ENCODE measurements around the gene PGPEP1. TPM values are rescaled to one million over a fixed set of nuclear protein-coding genes. Genes with fewer than 3 reads are reported as not detected.

PGPEP1 gene
- total and polyA plus RNA-seq, 4 donors, result 13.0 to 41.6 (median 15.0) TPM

DNA sequence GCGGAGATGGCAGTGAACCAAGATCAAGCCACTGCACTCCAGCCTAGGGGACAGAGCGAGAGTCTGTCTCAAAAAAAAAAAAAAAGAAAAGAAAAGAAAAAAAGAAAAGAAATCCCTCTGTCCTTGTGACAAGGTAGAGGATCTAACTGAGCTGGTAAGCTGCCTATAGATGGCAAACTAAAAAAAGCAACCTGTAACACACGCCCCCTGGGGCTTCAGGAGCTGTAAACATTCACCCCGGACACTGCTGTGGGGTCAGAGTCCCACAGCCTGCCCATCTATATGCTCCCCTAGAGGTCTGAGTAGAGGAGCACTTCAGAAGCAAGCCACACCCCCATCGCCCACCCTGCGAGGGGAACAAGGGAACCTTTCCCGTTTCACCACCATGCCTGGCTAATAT, 4.3 kb upstream of the PGPEP1 start:
- no peaks in the 10 kb centered on the region for H3K36me3 ChIP-seq (ENCODE audit: control insufficient read depth in 4 of 4, insufficient read depth in 4 of 4, low read length in 4 of 4)
- WGBS, 2 donors, result 66 to 80% methylated on average over 7 of the region's 7 CpGs

DNA sequence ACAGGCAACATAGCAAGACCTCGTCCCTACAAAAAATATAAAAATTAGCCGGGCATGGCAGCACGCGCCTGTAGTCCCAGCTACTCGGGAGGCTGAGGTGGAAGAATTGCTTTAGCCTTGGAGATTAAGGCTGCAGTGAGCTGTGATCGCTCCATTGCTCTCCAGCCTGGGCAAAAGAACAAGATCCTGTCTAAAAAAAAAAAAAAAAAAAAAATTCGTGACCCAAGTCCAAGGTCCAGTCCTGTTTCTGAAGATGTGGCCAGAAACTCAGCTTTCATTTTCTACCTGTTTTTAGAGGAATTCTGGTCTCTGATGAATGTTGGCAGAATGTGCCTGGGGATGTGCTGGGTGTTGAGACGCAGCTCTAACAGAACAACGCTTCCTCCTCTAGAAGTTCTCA, 1.9 kb upstream of the PGPEP1 start:
- Histone ChIP-seq H3K4me3 (no peak overlapping the region), H3K9ac (ENCODE audit: insufficient read depth in 1 of 2, low read length in 2 of 2) (no peak overlapping the region), H3K36me3 (ENCODE audit: control insufficient read depth in 4 of 4, insufficient read depth in 4 of 4, low read length in 4 of 4) (no peaks in the 10 kb centered on the region), H3K27me3 (ENCODE audit: control insufficient read depth in 3 of 3, insufficient read depth in 3 of 3, low read length in 2 of 3) (no peaks in the 10 kb centered on the region), H3K27ac (ENCODE audit: low read depth in 1 of 2, low read length in 1 of 2) (no peak overlapping the region), H3K4me1 (ENCODE audit: control insufficient read depth in 5 of 5, insufficient read depth in 5 of 5, low read length in 5 of 5) (peaks cover 0 to 15% (median 2%) of the 10 kb centered on the region in 5 donors), H3K9me3 (ENCODE audit: control insufficient read depth in 4 of 4, insufficient read depth in 3 of 4, low read length in 3 of 4) (no peaks in the 10 kb centered on the region)
- no peak for ATAC-seq (ENCODE audit: insufficient read depth, low FRiP score)
- TF ChIP-seq, protein P1, sequence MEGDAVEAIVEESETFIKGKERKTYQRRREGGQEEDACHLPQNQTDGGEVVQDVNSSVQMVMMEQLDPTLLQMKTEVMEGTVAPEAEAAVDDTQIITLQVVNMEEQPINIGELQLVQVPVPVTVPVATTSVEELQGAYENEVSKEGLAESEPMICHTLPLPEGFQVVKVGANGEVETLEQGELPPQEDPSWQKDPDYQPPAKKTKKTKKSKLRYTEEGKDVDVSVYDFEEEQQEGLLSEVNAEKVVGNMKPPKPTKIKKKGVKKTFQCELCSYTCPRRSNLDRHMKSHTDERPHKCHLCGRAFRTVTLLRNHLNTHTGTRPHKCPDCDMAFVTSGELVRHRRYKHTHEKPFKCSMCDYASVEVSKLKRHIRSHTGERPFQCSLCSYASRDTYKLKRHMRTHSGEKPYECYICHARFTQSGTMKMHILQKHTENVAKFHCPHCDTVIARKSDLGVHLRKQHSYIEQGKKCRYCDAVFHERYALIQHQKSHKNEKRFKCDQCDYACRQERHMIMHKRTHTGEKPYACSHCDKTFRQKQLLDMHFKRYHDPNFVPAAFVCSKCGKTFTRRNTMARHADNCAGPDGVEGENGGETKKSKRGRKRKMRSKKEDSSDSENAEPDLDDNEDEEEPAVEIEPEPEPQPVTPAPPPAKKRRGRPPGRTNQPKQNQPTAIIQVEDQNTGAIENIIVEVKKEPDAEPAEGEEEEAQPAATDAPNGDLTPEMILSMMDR (IDR thresholded peaks at IDR 0.05; ENCODE audit: control extremely low read depth, extremely low read depth), result no peak
- no peak for DNase-seq
- WGBS, 2 donors, result 82 to 83% methylated on average over 9 of the region's 9 CpGs

More for the DNA sequence above, 4.3 kb upstream of the PGPEP1 start:
- H3K9me3 ChIP-seq (ENCODE audit: control insufficient read depth in 4 of 4, insufficient read depth in 3 of 4, low read length in 3 of 4), result no peaks in the 10 kb centered on the region
- no peak overlapping the region for H3K9ac ChIP-seq (ENCODE audit: insufficient read depth in 1 of 2, low read length in 2 of 2)
- peaks cover 0 to 11% (median under 1%) of the 10 kb centered on the region in 5 donors for H3K4me1 ChIP-seq (ENCODE audit: control insufficient read depth in 5 of 5, insufficient read depth in 5 of 5, low read length in 5 of 5)
- ATAC-seq (ENCODE audit: insufficient read depth, low FRiP score), result no peak
- no peak overlapping the region for H3K4me3 ChIP-seq
- no peak overlapping the region for H3K27ac ChIP-seq (ENCODE audit: low read depth in 1 of 2, low read length in 1 of 2)
- DNase-seq, result no peak
- H3K27me3 ChIP-seq (ENCODE audit: control insufficient read depth in 3 of 3, insufficient read depth in 3 of 3, low read length in 2 of 3), result no peaks in the 10 kb centered on the region
- TF ChIP-seq, protein P1 (IDR thresholded peaks at IDR 0.05; ENCODE audit: control extremely low read depth, extremely low read depth), result no peak

DNA sequence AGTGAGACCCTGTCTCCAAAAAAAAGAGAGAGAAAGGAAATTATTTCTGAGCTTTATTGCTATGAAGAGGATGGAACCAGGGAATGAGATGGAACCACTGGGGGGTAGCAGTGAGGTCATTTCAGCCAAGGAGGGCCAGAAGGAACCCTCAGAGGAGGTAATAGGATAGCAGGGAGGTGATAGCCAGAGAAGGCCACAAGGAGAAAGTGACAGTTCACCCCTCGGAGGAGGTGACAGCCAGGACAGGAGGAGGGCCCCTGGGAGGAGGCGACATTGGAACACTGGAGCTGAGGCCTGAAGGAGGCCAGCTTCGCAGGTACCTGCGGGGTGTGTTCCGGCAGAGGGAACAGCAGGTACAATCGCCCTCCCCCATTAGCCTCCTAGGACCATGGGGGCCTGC, 675 bp upstream of the PGPEP1 start:
- Histone ChIP-seq H3K4me1 (ENCODE audit: control insufficient read depth in 5 of 5, insufficient read depth in 5 of 5, low read length in 5 of 5) (peaks cover 0 to 22% (median 2%) of the 10 kb centered on the region in 5 donors), H3K27ac (ENCODE audit: low read depth in 1 of 2, low read length in 1 of 2) (no peak overlapping the region), H3K9me3 (ENCODE audit: control insufficient read depth in 4 of 4, insufficient read depth in 3 of 4, low read length in 3 of 4) (no peaks in the 10 kb centered on the region), H3K4me3 (no peak overlapping the region), H3K36me3 (ENCODE audit: control insufficient read depth in 4 of 4, insufficient read depth in 4 of 4, low read length in 4 of 4) (peaks cover 0 to 3% (median 0%) of the 10 kb centered on the region in 4 donors), H3K27me3 (ENCODE audit: control insufficient read depth in 3 of 3, insufficient read depth in 3 of 3, low read length in 2 of 3) (no peaks in the 10 kb centered on the region), H3K9ac (ENCODE audit: insufficient read depth in 1 of 2, low read length in 2 of 2) (peak overlapping the region in 1 of 2 donors; percentile 82)
- TF ChIP-seq, protein P1 (IDR thresholded peaks at IDR 0.05; ENCODE audit: control extremely low read depth, extremely low read depth), result no peak
- DNase-seq (peak in 1 of 3 donors; percentile 31), ATAC-seq (ENCODE audit: insufficient read depth, low FRiP score) (no peak)
- WGBS, 2 donors, result 44 to 50% methylated on average over 6 of the region's 6 CpGs

Data from lung (tissue), 12 donors.